ENCODE data around the gene TTC6.

Gene TTC6

DNA sequence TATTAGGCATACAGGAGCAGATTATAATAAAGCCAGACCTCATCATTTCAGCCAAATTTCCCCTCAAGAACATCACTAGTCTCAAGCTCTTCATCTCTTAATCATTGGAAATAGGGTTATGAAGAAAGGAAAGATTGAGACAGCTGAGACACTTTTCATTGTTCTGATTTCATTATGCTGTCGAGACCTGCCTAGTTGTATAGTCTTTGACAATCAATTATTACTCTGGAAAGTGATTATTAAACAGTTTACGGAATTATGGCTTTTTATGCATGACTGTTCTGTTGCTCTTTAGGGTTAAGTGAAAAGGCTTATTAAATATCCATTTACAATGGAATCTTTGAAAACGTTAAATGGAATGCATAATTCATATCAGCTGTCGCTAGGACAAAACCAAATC, 48.3 kb downstream of the TTC6 start:
- no peaks in the 10 kb centered on the region for H3K9me3 ChIP-seq (ENCODE audit: control insufficient read depth in 1 of 2, low read length in 2 of 2)
- no peak overlapping the region for H3K4me3 ChIP-seq (ENCODE audit: low read depth in 1 of 2, low read length in 2 of 2)
- H3K27me3 ChIP-seq (ENCODE audit: low read depth, low read length) = no peaks in the 10 kb centered on the region
- H3K4me1 ChIP-seq (ENCODE audit: control insufficient read depth in 1 of 2, insufficient read depth in 2 of 2, low read length in 2 of 2) = no peaks in the 10 kb centered on the region
- H3K36me3 ChIP-seq (ENCODE audit: control insufficient read depth in 1 of 2, insufficient read depth in 2 of 2, low read length in 2 of 2) = no peaks in the 10 kb centered on the region
- no peak overlapping the region for H3K27ac ChIP-seq (ENCODE audit: low read length)
